Fibroblast of skin of scalp (primary cell): Measurements from ENCODE around the gene TULP1.

Source experiments
- DNase-seq: peaks from one replicate; pipeline ENCODE4 v3.0.0-alpha.2; 2013

TULP1 gene

GRCh38 chr6:35454391-35455110 lies 58.1 kb downstream of the TULP1 start:
- peak; percentile 42 for DNase-seq

- no peak for DNase-seq
Observed at GRCh38 chr6:35453236-35453635, 59.5 kb downstream of the TULP1 start.

- peak; percentile 91 for DNase-seq
Observed at GRCh38 chr6:35452183-35453090, 60.3 kb downstream of the TULP1 start, which contains the start of gene FANCE. Gene FANCE (plus strand): TSS chr6:35452338. CDS start chr6:35452546, 208 bp downstream.

- no peak for DNase-seq
Observed at GRCh38 chr6:35451354-35452182, 61.1 kb downstream of the TULP1 start.

GRCh38 chr6:35449287-35449881 lies 63.3 kb downstream of the TULP1 start:
- DNase-seq, result peak; percentile 69

- DNase-seq, result no peak
Observed at GRCh38 chr6:35448191-35448590, 64.5 kb downstream of the TULP1 start.
